ENCODE data around the gene EMC10.
"Not testable (repeated sequence)": the region's sequence is repeated elsewhere in the genome, so short reads cannot be mapped to it uniquely, and the experiment has no call there.

- TF ChIP-seq, protein P1, sequence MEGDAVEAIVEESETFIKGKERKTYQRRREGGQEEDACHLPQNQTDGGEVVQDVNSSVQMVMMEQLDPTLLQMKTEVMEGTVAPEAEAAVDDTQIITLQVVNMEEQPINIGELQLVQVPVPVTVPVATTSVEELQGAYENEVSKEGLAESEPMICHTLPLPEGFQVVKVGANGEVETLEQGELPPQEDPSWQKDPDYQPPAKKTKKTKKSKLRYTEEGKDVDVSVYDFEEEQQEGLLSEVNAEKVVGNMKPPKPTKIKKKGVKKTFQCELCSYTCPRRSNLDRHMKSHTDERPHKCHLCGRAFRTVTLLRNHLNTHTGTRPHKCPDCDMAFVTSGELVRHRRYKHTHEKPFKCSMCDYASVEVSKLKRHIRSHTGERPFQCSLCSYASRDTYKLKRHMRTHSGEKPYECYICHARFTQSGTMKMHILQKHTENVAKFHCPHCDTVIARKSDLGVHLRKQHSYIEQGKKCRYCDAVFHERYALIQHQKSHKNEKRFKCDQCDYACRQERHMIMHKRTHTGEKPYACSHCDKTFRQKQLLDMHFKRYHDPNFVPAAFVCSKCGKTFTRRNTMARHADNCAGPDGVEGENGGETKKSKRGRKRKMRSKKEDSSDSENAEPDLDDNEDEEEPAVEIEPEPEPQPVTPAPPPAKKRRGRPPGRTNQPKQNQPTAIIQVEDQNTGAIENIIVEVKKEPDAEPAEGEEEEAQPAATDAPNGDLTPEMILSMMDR (IDR thresholded peaks at IDR 0.05) = not testable (repeated sequence)
- TF ChIP-seq POLR2AphosphoS5, EP300 (IDR thresholded peaks at IDR 0.05): not testable (repeated sequence)
Observed at GRCh38 chr19:50439130-50439529, 37.2 kb upstream of the EMC10 start.

All from suprapubic skin (tissue), 4 donors.